Left lung (tissue), 10 donors: ENCODE results near the gene ANK3. TPM values are rescaled to one million over a fixed set of nuclear protein-coding genes. Genes with fewer than 3 reads are reported as not detected.

Experiments
- ATAC-seq: fragments of 200-7000 bp; cut with Tn5 transposase; one replicate; pipeline ENCODE4 v1.9.1; 2020; ENCODE audit warnings: moderate library complexity
- DNase-seq, 4 donors: peaks; one replicate each; pipeline ENCODE4 v3.0.0-alpha.2; 2013 to 2020
- H3K27ac ChIP-seq, 2 donors: fragments of 200-600 bp; sonication (generic) in 1 of 2; one replicate each; pipeline versions ENCODE4 v1.5.0 to v1.8.0; 2020 to 2021
- H3K27me3 ChIP-seq, 2 donors: fragments of 200-600 bp; sonication (generic) in 1 of 2; one replicate each; pipeline versions ENCODE4 v1.5.0 to v1.8.0; 2020 to 2021
- H3K36me3 ChIP-seq, 2 donors: fragments of 200-600 bp; sonication (generic) in 1 of 2; one replicate each; pipeline versions ENCODE4 v1.5.0 to v1.8.0; 2020 to 2021
- H3K4me1 ChIP-seq, 2 donors: fragments of 200-600 bp; one replicate each; pipeline ENCODE4 v1.8.0; 2021
- H3K4me3 ChIP-seq, 2 donors: fragments of 200-600 bp; sonication (generic) in 1 of 2; one replicate each; pipeline versions ENCODE4 v1.5.0 to v1.8.0; 2020 to 2021; ENCODE audit warnings: mild to moderate bottlenecking in 1 of 2
- H3K9me3 ChIP-seq, 2 donors: fragments of 200-600 bp; sonication (generic) in 1 of 2; one replicate each; pipeline versions ENCODE4 v1.5.0 to v1.8.0; 2020 to 2021
- intact Hi-C, 2 donors: fragments of 100-400 bp; cut with DNase I; formaldehyde crosslinking; loops; one replicate each; pipeline versions ENCODE4 v1.11.2 to v1.14.2; 2022
- polyA plus RNA-seq, 6 donors: library from polyadenylated mRNA; unstranded; fragments of 120-200 nt; gene quantifications; one replicate each; pipeline ENCODE4 v1.2.1, GENCODE V29; 2013; ENCODE audit not compliant: insufficient read length in 6 of 6
- total RNA-seq, 2 donors: library from RNA; stranded (reverse); fragmentation: NEBNext Ultra II Directional; extraction: Animal tissue kit (Norgen Biotek cat#: 25700); gene quantifications; one replicate each; pipeline ENCODE4 v1.2.1, GENCODE V29; 2021
- TF ChIP-seq, protein P1 (sequence below), 2 donors: fragments of 200-600 bp; sonication (generic) in 1 of 2; IDR thresholded peaks; one replicate each; pipeline versions ENCODE4 v1.5.0 to v1.8.0; 2021; ENCODE audit warnings: antibody characterized with exemption in 2 of 2
- donor health status: DM: no; HTN: yes; CAD: no.
- donor health status: DM: no; HTN: no; CAD: no.

The ANK3 gene
- total and polyA plus RNA-seq, 8 donors, result 22.1 to 74.1 (median 35.1) TPM

DNA sequence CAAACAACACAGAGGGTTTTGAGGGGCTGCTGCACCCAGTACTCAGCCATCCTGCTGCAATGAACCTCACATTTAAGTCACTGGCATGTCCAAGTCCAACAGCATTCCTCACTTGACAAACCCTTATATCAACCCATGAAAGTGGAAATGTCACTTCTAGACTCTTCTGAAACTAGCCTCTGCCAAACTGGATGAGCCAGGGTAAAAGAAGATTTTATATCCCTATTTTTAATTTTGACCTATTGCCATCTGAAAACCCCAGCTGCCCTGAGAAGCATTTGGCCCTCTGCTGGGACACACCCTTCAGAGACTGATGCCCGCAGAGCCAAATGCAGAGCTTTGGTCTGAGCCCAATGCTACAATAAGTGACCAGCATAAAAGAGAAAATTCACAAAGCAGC lies 201.1 kb downstream of the ANK3 start:
- TF ChIP-seq, protein P1, sequence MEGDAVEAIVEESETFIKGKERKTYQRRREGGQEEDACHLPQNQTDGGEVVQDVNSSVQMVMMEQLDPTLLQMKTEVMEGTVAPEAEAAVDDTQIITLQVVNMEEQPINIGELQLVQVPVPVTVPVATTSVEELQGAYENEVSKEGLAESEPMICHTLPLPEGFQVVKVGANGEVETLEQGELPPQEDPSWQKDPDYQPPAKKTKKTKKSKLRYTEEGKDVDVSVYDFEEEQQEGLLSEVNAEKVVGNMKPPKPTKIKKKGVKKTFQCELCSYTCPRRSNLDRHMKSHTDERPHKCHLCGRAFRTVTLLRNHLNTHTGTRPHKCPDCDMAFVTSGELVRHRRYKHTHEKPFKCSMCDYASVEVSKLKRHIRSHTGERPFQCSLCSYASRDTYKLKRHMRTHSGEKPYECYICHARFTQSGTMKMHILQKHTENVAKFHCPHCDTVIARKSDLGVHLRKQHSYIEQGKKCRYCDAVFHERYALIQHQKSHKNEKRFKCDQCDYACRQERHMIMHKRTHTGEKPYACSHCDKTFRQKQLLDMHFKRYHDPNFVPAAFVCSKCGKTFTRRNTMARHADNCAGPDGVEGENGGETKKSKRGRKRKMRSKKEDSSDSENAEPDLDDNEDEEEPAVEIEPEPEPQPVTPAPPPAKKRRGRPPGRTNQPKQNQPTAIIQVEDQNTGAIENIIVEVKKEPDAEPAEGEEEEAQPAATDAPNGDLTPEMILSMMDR (IDR thresholded peaks at IDR 0.05), result no peak
- Histone ChIP-seq H3K9me3 (peaks cover 0 to 8% of the 10 kb centered on the region in 2 donors), H3K27ac (no peak overlapping the region), H3K36me3 (no peaks in the 10 kb centered on the region), H3K27me3 (no peaks in the 10 kb centered on the region), H3K4me1 (no peaks in the 10 kb centered on the region), H3K4me3 (no peak overlapping the region)
- intact Hi-C loops, result no loop called here
- DNase-seq (no peak), ATAC-seq (no peak)

DNA sequence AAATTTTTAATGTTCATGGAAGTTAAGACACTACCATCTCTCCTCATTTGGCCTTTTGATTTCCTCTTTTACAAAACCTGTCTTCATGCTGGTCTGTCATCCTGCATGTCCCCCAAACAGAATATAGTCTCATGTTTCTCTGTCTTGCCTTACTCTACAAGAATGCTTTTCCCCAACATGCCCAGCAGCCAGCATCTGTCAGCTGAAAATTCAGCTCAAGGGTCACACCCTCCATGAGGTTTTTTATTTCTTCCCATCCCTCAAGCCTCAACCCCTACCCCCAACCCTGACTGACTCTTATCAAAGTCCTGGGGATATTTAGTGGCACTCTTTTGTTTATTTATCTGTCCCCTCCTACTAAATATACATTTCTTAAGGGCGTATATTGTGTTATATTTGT lies 202.0 kb downstream of the ANK3 start:
- DNase-seq (no peak), ATAC-seq (no peak)
- Histone ChIP-seq H3K4me1 (no peaks in the 10 kb centered on the region), H3K36me3 (no peaks in the 10 kb centered on the region), H3K27me3 (no peaks in the 10 kb centered on the region), H3K27ac (no peak overlapping the region), H3K4me3 (no peak overlapping the region), H3K9me3 (peaks cover 0 to 8% of the 10 kb centered on the region in 2 donors)
- TF ChIP-seq, protein P1 (IDR thresholded peaks at IDR 0.05), result no peak
- intact Hi-C loops, result no loop called here

DNA sequence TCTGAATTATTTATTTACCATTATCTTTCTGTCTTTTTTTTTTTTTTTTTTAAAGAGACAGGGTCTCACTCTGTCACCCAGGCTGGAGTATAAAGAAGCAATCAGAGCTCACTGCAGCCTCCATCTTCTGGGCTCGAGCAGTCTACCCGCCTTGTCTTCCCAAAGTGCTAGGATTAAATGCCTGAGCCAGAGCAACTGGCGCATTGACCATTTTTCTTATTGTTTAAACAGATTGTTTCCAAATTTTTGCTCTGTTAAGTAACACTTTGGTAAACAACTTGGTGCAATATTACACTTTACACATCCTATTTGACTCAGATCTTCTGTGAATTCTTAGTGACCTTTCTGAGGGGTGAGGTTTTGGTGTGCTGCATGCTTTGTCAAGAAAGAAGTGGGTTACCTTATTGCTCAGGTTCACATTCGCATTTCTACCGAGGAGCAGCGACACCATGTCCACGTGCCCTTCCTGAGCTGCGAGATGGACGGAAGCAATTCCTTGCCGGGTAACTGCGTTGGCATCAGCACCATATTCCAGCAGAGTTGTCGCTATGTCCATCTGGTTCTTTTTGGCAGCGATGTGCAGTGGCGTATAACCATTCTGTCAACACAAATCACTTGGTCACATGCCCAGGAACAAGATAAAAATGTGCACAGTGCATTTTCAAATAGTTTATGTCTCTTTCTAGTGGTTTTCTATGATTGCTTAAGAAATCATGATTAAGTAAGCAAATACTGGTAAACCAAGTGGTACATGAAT lies 203.2 kb downstream of the ANK3 start:
- H3K9me3 ChIP-seq, result peaks cover 0 to 8% of the 10 kb centered on the region in 2 donors
- no peaks in the 10 kb centered on the region for H3K4me1 ChIP-seq
- intact Hi-C loops, result no loop called here
- no peak overlapping the region for H3K4me3 ChIP-seq
- H3K36me3 ChIP-seq, result no peaks in the 10 kb centered on the region
- peak in 2 of 4 donors; percentile 39 to 51 for DNase-seq
- peak; percentile 30 for ATAC-seq
- H3K27ac ChIP-seq, result no peak overlapping the region
- no peaks in the 10 kb centered on the region for H3K27me3 ChIP-seq
- TF ChIP-seq, protein P1 (IDR thresholded peaks at IDR 0.05), result no peak

DNA sequence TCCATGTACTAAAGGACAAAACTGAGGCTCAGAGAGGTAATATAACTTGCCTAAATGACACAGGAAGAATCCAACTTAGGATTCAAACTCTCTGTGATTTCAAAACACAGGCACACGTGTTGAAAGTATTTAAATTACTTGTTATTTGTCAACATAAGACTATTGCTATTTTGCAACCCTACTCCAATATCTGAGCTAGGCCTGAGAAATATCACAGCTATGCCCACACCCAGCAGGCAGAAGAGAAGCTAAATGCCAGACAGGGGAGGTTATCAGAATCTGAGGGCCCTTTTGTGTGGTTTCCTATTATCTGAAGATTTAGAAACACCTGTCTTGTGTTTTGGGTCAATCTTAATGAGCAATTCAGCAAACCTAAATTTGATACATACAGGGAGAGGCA lies 204.3 kb downstream of the ANK3 start:
- Histone ChIP-seq H3K9me3 (peaks cover 0 to under 1% of the 10 kb centered on the region in 2 donors), H3K27ac (no peak overlapping the region), H3K27me3 (no peaks in the 10 kb centered on the region), H3K4me3 (no peak overlapping the region), H3K4me1 (no peaks in the 10 kb centered on the region), H3K36me3 (no peaks in the 10 kb centered on the region)
- intact Hi-C loops, result no loop called here
- DNase-seq (no peak), ATAC-seq (peak; percentile 17)
- TF ChIP-seq, protein P1 (IDR thresholded peaks at IDR 0.05), result no peak

DNA sequence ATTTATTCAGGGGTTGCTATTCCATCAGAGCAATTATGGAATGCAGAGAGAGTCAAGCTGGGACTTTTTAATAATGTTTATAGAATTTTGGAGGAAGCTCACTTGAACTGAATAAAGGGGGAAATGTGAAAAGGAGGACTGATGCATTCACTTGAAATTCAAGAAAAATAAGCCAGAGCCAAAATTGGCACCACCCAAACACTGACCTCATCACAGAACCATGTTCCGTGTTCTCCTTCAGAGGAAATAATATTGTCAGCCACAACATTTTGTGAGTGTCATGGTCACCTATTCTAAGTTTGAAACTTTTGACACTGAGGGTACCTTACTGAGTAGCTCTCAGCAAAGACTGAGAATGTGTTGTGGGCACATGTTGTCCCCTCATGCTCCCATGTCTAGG lies 207.0 kb downstream of the ANK3 start:
- DNase-seq, result no peak
- no peak for ATAC-seq
- H3K4me3 ChIP-seq, result no peak overlapping the region
- no peak overlapping the region for H3K27ac ChIP-seq
- intact Hi-C loops, result no loop called here
- no peaks in the 10 kb centered on the region for H3K36me3 ChIP-seq
- TF ChIP-seq, protein P1 (IDR thresholded peaks at IDR 0.05), result no peak
- no peaks in the 10 kb centered on the region for H3K27me3 ChIP-seq
- H3K9me3 ChIP-seq, result no peaks in the 10 kb centered on the region
- no peaks in the 10 kb centered on the region for H3K4me1 ChIP-seq
